Neural progenitor cell (in vitro differentiated cells): ENCODE measurements around the gene SLC2A5. TPM values are rescaled to one million over a fixed set of nuclear protein-coding genes. Genes with fewer than 3 reads are reported as not detected.
A peak's percentile ranks its signal among the peaks of the same experiment; 100 is the strongest.

Experiments
- DNase-seq: peaks from one replicate; pipeline ENCODE4 v3.0.0-alpha.2; 2016; ENCODE audit warnings: low spot score
- H2AFZ ChIP-seq: fragments of 200-600 bp; sonication (generic); replicated peaks from 2 replicates; pipeline ENCODE4 v1.6.1; 2016; ENCODE audit warnings: antibody characterized with exemption
- H3F3A ChIP-seq: fragments of 200-600 bp; sonication (generic); 2 replicates; pipeline ENCODE4 v1.6.1; 2016; ENCODE audit warnings: antibody characterized with exemption, low read depth
- H3K27ac ChIP-seq: fragments of 200-600 bp; sonication (generic); 2 replicates; pipeline ENCODE4 v1.5.1; 2016; ENCODE audit warnings: mild to moderate bottlenecking
- H3K27me3 ChIP-seq: fragments of 200-600 bp; sonication (generic); 2 replicates; pipeline ENCODE4 v1.6.1; 2016; ENCODE audit warnings: mild to moderate bottlenecking, moderate library complexity
- H3K36me3 ChIP-seq: fragments of 200-600 bp; sonication (generic); 2 replicates; pipeline ENCODE4 v1.5.1; 2016
- H3K4me1 ChIP-seq: fragments of 200-600 bp; sonication (generic); 2 replicates; pipeline ENCODE4 v1.6.1; 2016; ENCODE audit warnings: mixed run types
- H3K4me2 ChIP-seq: fragments of 200-600 bp; sonication (generic); 2 replicates; pipeline ENCODE4 v1.6.1; 2016
- H3K4me3 ChIP-seq: fragments of 200-600 bp; sonication (generic); 2 replicates; pipeline ENCODE4 v1.5.1; 2016
- H3K79me2 ChIP-seq: fragments of 200-600 bp; sonication (generic); 2 replicates; pipeline ENCODE4 v1.6.1; 2016; ENCODE audit warnings: low read depth
- H3K9ac ChIP-seq: fragments of 200-600 bp; sonication (generic); 2 replicates; pipeline ENCODE4 v1.6.1; 2016
- H3K9me3 ChIP-seq: fragments of 200-600 bp; sonication (generic); 2 replicates; pipeline ENCODE4 v1.5.1; 2016; ENCODE audit warnings: low read depth
- H4K20me1 ChIP-seq: fragments of 200-600 bp; sonication (generic); 2 replicates; pipeline ENCODE4 v1.6.1; 2016; ENCODE audit warnings: low read depth
- H3K27ac Mint-ChIP-seq: 3 replicates; pipeline ENCODE4 v1.8.0; 2021; ENCODE audit warnings: mixed read lengths
- H3K27me3 Mint-ChIP-seq: 2 replicates; pipeline ENCODE4 v1.8.0; 2022; ENCODE audit warnings: low read depth, mild to moderate bottlenecking, inconsistent platforms, moderate library complexity, mixed read lengths; ENCODE audit not compliant: insufficient read depth
- H3K36me3 Mint-ChIP-seq: 3 replicates; pipeline ENCODE4 v1.8.0; 2021; ENCODE audit warnings: mixed read lengths
- H3K4me1 Mint-ChIP-seq: 3 replicates; pipeline ENCODE4 v1.8.0; 2021; ENCODE audit warnings: mixed read lengths
- H3K4me3 Mint-ChIP-seq: 3 replicates; pipeline ENCODE4 v1.8.0; 2021; ENCODE audit warnings: mild to moderate bottlenecking, moderate library complexity, mixed read lengths
- H3K9me3 Mint-ChIP-seq: 3 replicates; pipeline ENCODE4 v1.8.0; 2020; ENCODE audit warnings: mixed read lengths
- CTCF ChIP-seq: fragments of 200-600 bp; sonication (generic); IDR thresholded peaks from 2 replicates; pipeline ENCODE4 v1.5.1; 2017; ENCODE audit warnings: antibody characterized with exemption, mild to moderate bottlenecking
- EZH2 ChIP-seq: fragments of 200-600 bp; sonication (generic); IDR thresholded peaks from 2 replicates; pipeline ENCODE4 v1.6.1; 2017; ENCODE audit warnings: antibody characterized with exemption, mild to moderate bottlenecking, moderate library complexity
- EZH2phosphoT487 ChIP-seq: fragments of 200-600 bp; sonication (generic); IDR thresholded peaks from 2 replicates; pipeline ENCODE4 v1.6.1; 2017; ENCODE audit warnings: antibody characterized with exemption
- total RNA-seq: library from RNA; depleted of rRNA; stranded (reverse); fragments of >200 nt; gene quantifications from 2 replicates; pipeline ENCODE4 v1.2.3, GENCODE V29; 2015; ENCODE audit warnings: low replicate concordance

Gene SLC2A5
- total RNA-seq, 1 donor from 2014 or later, result not detected

GRCh38 chr1:9078015-9078751, 8.7 kb upstream of the SLC2A5 start:
- Histone ChIP-seq H3K4me2 (no peak overlapping the region), H3K79me2 (no peaks in the 10 kb centered on the region), H3K4me1 (no peaks in the 10 kb centered on the region), H2AFZ (no peak overlapping the region), H3K9ac (no peak overlapping the region), H3K27ac (no peak overlapping the region), H4K20me1 (no peaks in the 10 kb centered on the region), H3F3A (no peaks in the 10 kb centered on the region), H3K9me3 (no peaks in the 10 kb centered on the region), H3K27me3 (no peaks in the 10 kb centered on the region), H3K4me3 (no peak overlapping the region), H3K36me3 (no peaks in the 10 kb centered on the region)
- H3K4me3 Mint-ChIP-seq, result no peak overlapping the region
- DNase-seq, result no peak
- H3K9me3 Mint-ChIP-seq, result no peaks in the 10 kb centered on the region
- no peak overlapping the region for H3K27ac Mint-ChIP-seq
- H3K4me1 Mint-ChIP-seq, result peaks cover 8% of the 10 kb centered on the region
- peaks cover 1% of the 10 kb centered on the region for H3K36me3 Mint-ChIP-seq
- TF ChIP-seq CTCF (no peak), EZH2 (no peak), EZH2phosphoT487 (no peak)
- H3K27me3 Mint-ChIP-seq, result peaks cover 5% of the 10 kb centered on the region

- no peak overlapping the region for H3K9ac ChIP-seq
- H3K27me3 ChIP-seq, result no peaks in the 10 kb centered on the region
- H3K36me3 Mint-ChIP-seq, result peaks cover 1% of the 10 kb centered on the region
- H3K9me3 ChIP-seq, result no peaks in the 10 kb centered on the region
- no peak overlapping the region for H3K4me3 Mint-ChIP-seq
- peaks cover 4% of the 10 kb centered on the region for H3K4me1 ChIP-seq
- H4K20me1 ChIP-seq, result no peaks in the 10 kb centered on the region
- H2AFZ ChIP-seq, result no peak overlapping the region
- no peak for DNase-seq
- peaks cover 11% of the 10 kb centered on the region for H3K27me3 Mint-ChIP-seq
- peaks cover 12% of the 10 kb centered on the region for H3K4me1 Mint-ChIP-seq
- H3K79me2 ChIP-seq, result no peaks in the 10 kb centered on the region
- no peaks in the 10 kb centered on the region for H3K36me3 ChIP-seq
- no peak overlapping the region for H3K4me3 ChIP-seq
- no peaks in the 10 kb centered on the region for H3K9me3 Mint-ChIP-seq
- TF ChIP-seq EZH2phosphoT487 (no peak), EZH2 (no peak)
- H3K4me2 ChIP-seq, result no peak overlapping the region
- no peak overlapping the region for H3K27ac Mint-ChIP-seq
- no peaks in the 10 kb centered on the region for H3F3A ChIP-seq
- H3K27ac ChIP-seq, result no peak overlapping the region
Observed at GRCh38 chr1:9075022-9075421, 5.6 kb upstream of the SLC2A5 start.

GRCh38 chr1:9073143-9073542, 3.7 kb upstream of the SLC2A5 start:
- Histone ChIP-seq H3F3A (peaks cover 14% of the 10 kb centered on the region), H3K4me3 (no peak overlapping the region), H3K4me1 (peaks cover 17% of the 10 kb centered on the region), H3K9ac (no peak overlapping the region), H3K9me3 (no peaks in the 10 kb centered on the region), H3K36me3 (no peaks in the 10 kb centered on the region), H3K27ac (no peak overlapping the region), H3K79me2 (no peaks in the 10 kb centered on the region), H3K27me3 (no peaks in the 10 kb centered on the region), H2AFZ (no peak overlapping the region), H3K4me2 (no peak overlapping the region), H4K20me1 (no peaks in the 10 kb centered on the region)
- Mint-ChIP-seq H3K9me3 (no peaks in the 10 kb centered on the region), H3K4me3 (no peak overlapping the region), H3K27me3 (peaks cover 8% of the 10 kb centered on the region), H3K36me3 (no peaks in the 10 kb centered on the region), H3K4me1 (peaks cover 27% of the 10 kb centered on the region), H3K27ac (peak overlapping the region; percentile 57)
- no peak for DNase-seq
- TF ChIP-seq CTCF (no peak), EZH2phosphoT487 (no peak), EZH2 (no peak)

- Mint-ChIP-seq H3K9me3 (no peaks in the 10 kb centered on the region), H3K4me1 (peaks cover 34% of the 10 kb centered on the region), H3K36me3 (no peaks in the 10 kb centered on the region), H3K27ac (no peak overlapping the region), H3K4me3 (no peak overlapping the region), H3K27me3 (peaks cover 11% of the 10 kb centered on the region)
- H3K9me3 ChIP-seq, result no peaks in the 10 kb centered on the region
- TF ChIP-seq EZH2 (no peak), CTCF (no peak), EZH2phosphoT487 (no peak)
- no peak overlapping the region for H3K4me2 ChIP-seq
- no peak for DNase-seq
- H3K4me1 ChIP-seq, result peaks cover 17% of the 10 kb centered on the region
- H3K4me3 ChIP-seq, result no peak overlapping the region
- no peaks in the 10 kb centered on the region for H3K79me2 ChIP-seq
- no peaks in the 10 kb centered on the region for H3K36me3 ChIP-seq
- no peak overlapping the region for H3K9ac ChIP-seq
- peaks cover 14% of the 10 kb centered on the region for H3F3A ChIP-seq
- no peak overlapping the region for H3K27ac ChIP-seq
- no peaks in the 10 kb centered on the region for H4K20me1 ChIP-seq
- no peak overlapping the region for H2AFZ ChIP-seq
- no peaks in the 10 kb centered on the region for H3K27me3 ChIP-seq
Observed at GRCh38 chr1:9071554-9072235, 2.3 kb upstream of the SLC2A5 start.
